Endothelial cell of umbilical vein (primary cell): ENCODE results near the gene RNF224. TPM values are rescaled to one million over a fixed set of nuclear protein-coding genes. Genes with fewer than 3 reads are reported as not detected.

ENCODE experiments used
- BruUV-seq: library from RNA; stranded (reverse); fragments of 400-500 nt; replicated peaks from 2 replicates; lab custom pipeline; 2021; lab: Mats Ljungman, UMichigan
- CTCF ChIA-PET: fragments of 300-600, 350-600 bp; sonication (Branson Sonifier 250); formaldehyde crosslinking; loops from one replicate; lab custom pipeline; 2021; ENCODE audit warnings: antibody characterized with exemption, inconsistent platforms; lab: Charles Lee
- POLR2A ChIA-PET: fragments of 300-600, 350-600 bp; sonication (Branson Sonifier 250); formaldehyde crosslinking; loops from one replicate; lab custom pipeline; 2021; ENCODE audit warnings: antibody characterized with exemption, inconsistent platforms; lab: Charles Lee
- DNase-seq: peaks from one replicate; pipeline ENCODE4 v3.0.0-alpha.2; 2011; ENCODE audit warnings: low read depth, low spot score
- FAIRE-seq: peaks from 2 replicates; lab custom pipeline; 2011; peaks lifted over from hg19 to GRCh38; lab: Jason Lieb, UNC
- H2AFZ ChIP-seq: 2 replicates; pipeline ENCODE4 v1.6.0; 2012; ENCODE audit warnings: low read depth, low read length, control low read depth, inconsistent platforms
- H3K27ac ChIP-seq: 2 replicates; pipeline ENCODE4 v1.5.1; 2011; ENCODE audit warnings: low read depth, mild to moderate bottlenecking, control low read depth, low read length, moderate library complexity; ENCODE audit not compliant: insufficient read depth
- H3K27me3 ChIP-seq, 2 experiments: 2 replicates each; pipeline versions ENCODE4 v1.6.0 to v1.6.1; 2011; ENCODE audit warnings: low read length in 2 of 2, mixed read lengths in 1 of 2; ENCODE audit not compliant: control insufficient read depth in 2 of 2, insufficient read depth in 2 of 2
- H3K36me3 ChIP-seq, 2 experiments: 2 replicates in 1 of 2; 3 replicates in 1 of 2; pipeline ENCODE4 v1.5.1; 2011; ENCODE audit warnings: low read length in 2 of 2, mild to moderate bottlenecking in 1 of 2, moderate library complexity in 1 of 2; ENCODE audit not compliant: control insufficient read depth in 2 of 2, insufficient read depth in 2 of 2; ENCODE audit errors: extremely low read depth in 1 of 2
- H3K4me1 ChIP-seq: 3 replicates; pipeline ENCODE4 v1.5.1; 2011; ENCODE audit warnings: mild to moderate bottlenecking, low read length; ENCODE audit not compliant: control insufficient read depth, insufficient read depth; ENCODE audit errors: extremely low read depth
- H3K4me2 ChIP-seq: 2 replicates; pipeline ENCODE4 v1.6.1; 2011; ENCODE audit warnings: low read length, control low read depth, mixed read lengths; ENCODE audit not compliant: insufficient read depth
- H3K4me3 ChIP-seq, 3 experiments: fragments of 200-600 bp in 1 of 3; sonication (generic), shearing (Covaris generic) in 1 of 3; replicated peaks in 1 of 3; 2 replicates each; pipeline ENCODE4 v1.5.1; 2011 to 2016; ENCODE audit warnings: control low read depth in 3 of 3, low read length in 3 of 3, mild to moderate bottlenecking in 2 of 3, inconsistent platforms in 1 of 3, low read depth in 1 of 3, moderate library complexity in 1 of 3; ENCODE audit not compliant: insufficient read depth in 1 of 3
- H3K79me2 ChIP-seq: 2 replicates; pipeline ENCODE4 v1.6.0; 2012; ENCODE audit warnings: low read length, inconsistent platforms; ENCODE audit not compliant: control insufficient read depth, insufficient read depth
- H3K9ac ChIP-seq: replicated peaks from 2 replicates; pipeline ENCODE3; 2011; ENCODE audit warnings: low read length, control low read depth; ENCODE audit not compliant: insufficient read depth; ENCODE audit errors: extremely low read depth
- H3K9me1 ChIP-seq: replicated peaks from 3 replicates; pipeline ENCODE4 v1.6.0; 2011; ENCODE audit warnings: mild to moderate bottlenecking, low read length; ENCODE audit not compliant: control insufficient read depth, insufficient read depth; ENCODE audit errors: extremely low read depth
- H3K9me3 ChIP-seq: replicated peaks from 2 replicates; pipeline ENCODE4 v1.5.1; 2012; ENCODE audit warnings: low read length, inconsistent platforms; ENCODE audit not compliant: control insufficient read depth, insufficient read depth
- H4K20me1 ChIP-seq: replicated peaks from 2 replicates; pipeline ENCODE3; 2011; ENCODE audit warnings: mild to moderate bottlenecking, low read length; ENCODE audit not compliant: control insufficient read depth, insufficient read depth; ENCODE audit errors: extremely low read depth
- FOS ChIP-seq: IDR thresholded peaks from 2 replicates; pipeline ENCODE4 v1.6.1; 2011; ENCODE audit warnings: mild to moderate bottlenecking, low read length, moderate library complexity, borderline replicate concordance; ENCODE audit not compliant: insufficient read depth
- GATA2 ChIP-seq: IDR thresholded peaks from 2 replicates; pipeline ENCODE4 v1.7.0; 2011; ENCODE audit warnings: low read depth, mild to moderate bottlenecking, moderate library complexity, mixed read lengths, low read length; ENCODE audit not compliant: insufficient read length, insufficient read depth
- JUN ChIP-seq: IDR thresholded peaks from 2 replicates; pipeline ENCODE4 v1.6.1; 2011; ENCODE audit warnings: borderline replicate concordance, low read depth; ENCODE audit not compliant: insufficient read length, insufficient read depth
- MAX ChIP-seq: IDR thresholded peaks from 2 replicates; pipeline ENCODE4 v1.6.1; 2011; ENCODE audit not compliant: insufficient read depth, insufficient read length
- MYC ChIP-seq: IDR thresholded peaks from one replicate; pipeline ENCODE4 v1.6.1; 2011; ENCODE audit warnings: mild to moderate bottlenecking, low read depth, low read length
- POLR2A ChIP-seq: IDR thresholded peaks from 2 replicates; pipeline ENCODE4 v1.6.1; 2012; ENCODE audit warnings: low read depth, mild to moderate bottlenecking, control low read depth, low read length
- dilution Hi-C: fragments of 300-500 bp; cut with MboI; formaldehyde crosslinking; loops from one replicate; pipeline ENCODE4 v1.15.0; 2019; ENCODE audit warnings: low sequenced_read_pairs; ENCODE audit not compliant: extremely low pct_ligation_motif_present
- intact Hi-C: fragments of 100-400 bp; cut with micrococcal nuclease; formaldehyde crosslinking; loops from one replicate; pipeline ENCODE4 v1.10.0; 2022
- polyA plus RNA-seq, 4 experiments: library from polyadenylated mRNA; depleted of rRNA in 3 of 4; stranded (reverse) in 3 of 4; unstranded in 1 of 4; fragments of >200 nt; gene quantifications; 2 replicates each; pipeline versions ENCODE4 v1.2.1 to v1.2.3, GENCODE V29; 2011 to 2012; ENCODE audit warnings: missing spikeins in 1 of 4
- total RNA-seq: library from RNA; stranded (reverse); gene quantifications from 2 replicates; pipeline ENCODE4 v1.2.3, GENCODE V29; 2021
- TF ChIP-seq, protein P1 (sequence below), 2 donors: IDR thresholded peaks; 1 replicate in 1 of 2; 2 replicates in 1 of 2; pipeline ENCODE4 v1.5.1; 2011; ENCODE audit warnings: low read length in 2 of 2, mild to moderate bottlenecking in 2 of 2, moderate library complexity in 2 of 2, control low read depth in 1 of 2, inconsistent platforms in 1 of 2, low read depth in 1 of 2; ENCODE audit not compliant: insufficient read depth in 1 of 2; ENCODE audit errors: extremely low read depth in 1 of 2

The RNF224 gene
- total and polyA plus RNA-seq, 2 donors (not counting 3 experiments of a cell fraction or from before 2014, with no cell fraction given), result not detected

DNA sequence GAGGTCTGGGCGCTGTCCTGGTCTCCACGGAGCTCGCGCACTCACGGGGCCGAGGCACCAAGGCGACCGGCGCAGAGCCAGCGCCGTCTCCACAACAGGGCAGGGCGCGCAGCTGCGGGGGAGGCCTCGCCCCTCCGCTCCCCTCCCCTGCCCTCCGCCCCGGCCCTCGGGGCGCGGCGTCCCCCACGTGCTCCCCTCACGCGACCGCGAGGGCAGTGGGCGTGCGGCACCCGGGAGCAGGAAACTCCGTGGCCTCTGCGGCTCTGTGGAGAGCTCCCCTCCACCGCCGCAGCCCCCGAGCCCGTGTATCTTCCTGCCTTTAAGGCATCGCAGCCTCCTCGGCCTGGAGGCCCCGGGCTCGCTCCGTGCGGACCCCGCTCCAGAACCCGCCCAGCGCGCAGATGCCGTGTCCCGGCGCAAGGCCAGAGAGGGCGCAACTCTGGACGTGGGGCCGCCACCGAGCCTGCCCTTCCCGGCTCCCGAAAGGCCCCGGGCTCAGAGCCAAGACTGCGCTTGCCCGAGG is 13.1 kb downstream of the RNF224 start:
- peak overlapping the region; percentile 71 for H3K4me2 ChIP-seq
- H3K4me1 ChIP-seq, result peaks cover 13% of the 10 kb centered on the region
- H3K36me3 ChIP-seq, result peaks cover 6 to 16% of the 10 kb centered on the region in 2 experiments
- peak; percentile 75 for DNase-seq
- CTCF ChIA-PET, result interaction anchor here (1.0 to 2.1 kb wide), 8 partner anchors 13 to 194 kb away, joined by 3 to 7 read pairs (median 4); partner anchors contain the start of genes DPP7, NELFB, NRARP and RNF224
- H3K27me3 ChIP-seq, result no peaks in the 10 kb centered on the region
- FAIRE-seq, result no peak
- H3K9me1 ChIP-seq, result no peaks in the 10 kb centered on the region
- TF ChIP-seq GATA2 (no peak), MAX (no peak), JUN (no peak), MYC (no peak), FOS (no peak), POLR2A (no peak)
- TF ChIP-seq, protein P1, sequence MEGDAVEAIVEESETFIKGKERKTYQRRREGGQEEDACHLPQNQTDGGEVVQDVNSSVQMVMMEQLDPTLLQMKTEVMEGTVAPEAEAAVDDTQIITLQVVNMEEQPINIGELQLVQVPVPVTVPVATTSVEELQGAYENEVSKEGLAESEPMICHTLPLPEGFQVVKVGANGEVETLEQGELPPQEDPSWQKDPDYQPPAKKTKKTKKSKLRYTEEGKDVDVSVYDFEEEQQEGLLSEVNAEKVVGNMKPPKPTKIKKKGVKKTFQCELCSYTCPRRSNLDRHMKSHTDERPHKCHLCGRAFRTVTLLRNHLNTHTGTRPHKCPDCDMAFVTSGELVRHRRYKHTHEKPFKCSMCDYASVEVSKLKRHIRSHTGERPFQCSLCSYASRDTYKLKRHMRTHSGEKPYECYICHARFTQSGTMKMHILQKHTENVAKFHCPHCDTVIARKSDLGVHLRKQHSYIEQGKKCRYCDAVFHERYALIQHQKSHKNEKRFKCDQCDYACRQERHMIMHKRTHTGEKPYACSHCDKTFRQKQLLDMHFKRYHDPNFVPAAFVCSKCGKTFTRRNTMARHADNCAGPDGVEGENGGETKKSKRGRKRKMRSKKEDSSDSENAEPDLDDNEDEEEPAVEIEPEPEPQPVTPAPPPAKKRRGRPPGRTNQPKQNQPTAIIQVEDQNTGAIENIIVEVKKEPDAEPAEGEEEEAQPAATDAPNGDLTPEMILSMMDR (IDR thresholded peaks at IDR 0.05; ENCODE audit: extremely low read depth in 1 of 2, insufficient read depth in 1 of 2, low read depth in 1 of 2, low read length in 2 of 2), result peak in 1 of 2 donors; percentile 12
- H4K20me1 ChIP-seq, result no peaks in the 10 kb centered on the region
- H3K9me3 ChIP-seq, result no peaks in the 10 kb centered on the region
- no TSS peak for BruUV-seq
- peak overlapping the region; percentile 71 for H3K27ac ChIP-seq
- peaks cover 25% of the 10 kb centered on the region for H3K79me2 ChIP-seq
- POLR2A ChIA-PET, result interaction anchor here (0.5 to 5.0 kb wide), 27 partner anchors 9 to 430 kb away, joined by 3 to 66 read pairs (median 5); partner anchors contain the start of genes ANAPC2, MAN1B1, NELFB and PAXX
- peak overlapping the region; percentile 57 for H2AFZ ChIP-seq
- dilution Hi-C loops (no loop called here), intact Hi-C loops (loop anchor here (1.0 to 2.0 kb wide), 2 partner anchors 15 to 40 kb away; partner anchors contain the start of genes NELFB and TPRN)
- peak overlapping the region; percentile 62 for H3K9ac ChIP-seq
- peak overlapping the region; percentile 51 to 76 (median 65) for H3K4me3 ChIP-seq
